HL-60 (cell line): ENCODE data around the gene IL17RA.
A peak's percentile ranks its signal among the peaks of the same experiment; 100 is the strongest.

ENCODE experiments used
- DNase-seq, 2 experiments: peaks; one replicate each; pipeline ENCODE4 v3.0.0-alpha.2; 2010 to 2020; ENCODE audit warnings: low read depth in 1 of 2, low spot score in 1 of 2
- H3K27ac ChIP-seq: fragments of 250-450 bp; sonication (Bioruptor Pico); replicated peaks from 2 replicates; pipeline ENCODE4 v1.5.1; 2020; ENCODE audit warnings: mild to moderate bottlenecking, moderate library complexity
- H3K27me3 ChIP-seq: fragments of 250-450 bp; sonication (Bioruptor Pico); 2 replicates; pipeline ENCODE4 v1.5.1; 2021; ENCODE audit warnings: mild to moderate bottlenecking, moderate library complexity; ENCODE audit not compliant: insufficient read depth, poor library complexity, severe bottlenecking
- H3K4me3 ChIP-seq: replicated peaks from 2 replicates; pipeline ENCODE4 v1.5.1; 2011; ENCODE audit warnings: mild to moderate bottlenecking, control low read depth, low read length; ENCODE audit not compliant: insufficient read depth
- CTCF ChIP-seq: IDR thresholded peaks from one replicate; pipeline ENCODE4 v1.5.1; 2011; ENCODE audit warnings: low read length, control low read depth, inconsistent platforms; ENCODE audit not compliant: insufficient read depth
- GABPA ChIP-seq: IDR thresholded peaks from 2 replicates; pipeline ENCODE4 v1.6.1; 2012; ENCODE audit warnings: low read depth
- POLR2AphosphoS5 ChIP-seq: IDR thresholded peaks from 2 replicates; pipeline ENCODE4 v1.6.1; 2012; ENCODE audit warnings: low read depth
- REST ChIP-seq: IDR thresholded peaks from 2 replicates; pipeline ENCODE4 v1.6.1; 2012; ENCODE audit warnings: low read depth; ENCODE audit not compliant: insufficient replicate concordance
- SPI1 ChIP-seq: IDR thresholded peaks from 2 replicates; pipeline ENCODE4 v1.6.1; 2012; ENCODE audit warnings: low read depth, mild to moderate bottlenecking, borderline replicate concordance

The IL17RA gene

GRCh38 chr22:17140022-17140421 lies 55.2 kb downstream of the IL17RA start:
- H3K27me3 ChIP-seq: no peaks in the 10 kb centered on the region
- H3K27ac ChIP-seq: no peak overlapping the region
- H3K4me3 ChIP-seq: no peak overlapping the region
- DNase-seq: no peak
- no peak for TF ChIP-seq GABPA
- no peak for TF ChIP-seq SPI1
- TF ChIP-seq POLR2AphosphoS5: no peak
- TF ChIP-seq REST: no peak
- no peak for TF ChIP-seq CTCF

GRCh38 chr22:17140826-17141766 lies 56.3 kb downstream of the IL17RA start:
- peak in 1 of 2 experiments; percentile 50 for DNase-seq
- H3K27ac ChIP-seq: no peak overlapping the region
- H3K4me3 ChIP-seq: no peak overlapping the region
- TF ChIP-seq REST (no peak), CTCF (no peak), POLR2AphosphoS5 (no peak), GABPA (no peak), SPI1 (no peak)
- no peaks in the 10 kb centered on the region for H3K27me3 ChIP-seq

- H3K4me3 ChIP-seq: no peak overlapping the region
- H3K27me3 ChIP-seq: no peaks in the 10 kb centered on the region
- no peak overlapping the region for H3K27ac ChIP-seq
- TF ChIP-seq REST: no peak
- no peak for TF ChIP-seq CTCF
- TF ChIP-seq POLR2AphosphoS5: no peak
- no peak for TF ChIP-seq GABPA
- DNase-seq: no peak
These were observed 58.3 kb downstream of the IL17RA start for GRCh38 chr22:17143101-17143500.
